Measurements from ENCODE around the gene FIGN.

The FIGN gene

DNA sequence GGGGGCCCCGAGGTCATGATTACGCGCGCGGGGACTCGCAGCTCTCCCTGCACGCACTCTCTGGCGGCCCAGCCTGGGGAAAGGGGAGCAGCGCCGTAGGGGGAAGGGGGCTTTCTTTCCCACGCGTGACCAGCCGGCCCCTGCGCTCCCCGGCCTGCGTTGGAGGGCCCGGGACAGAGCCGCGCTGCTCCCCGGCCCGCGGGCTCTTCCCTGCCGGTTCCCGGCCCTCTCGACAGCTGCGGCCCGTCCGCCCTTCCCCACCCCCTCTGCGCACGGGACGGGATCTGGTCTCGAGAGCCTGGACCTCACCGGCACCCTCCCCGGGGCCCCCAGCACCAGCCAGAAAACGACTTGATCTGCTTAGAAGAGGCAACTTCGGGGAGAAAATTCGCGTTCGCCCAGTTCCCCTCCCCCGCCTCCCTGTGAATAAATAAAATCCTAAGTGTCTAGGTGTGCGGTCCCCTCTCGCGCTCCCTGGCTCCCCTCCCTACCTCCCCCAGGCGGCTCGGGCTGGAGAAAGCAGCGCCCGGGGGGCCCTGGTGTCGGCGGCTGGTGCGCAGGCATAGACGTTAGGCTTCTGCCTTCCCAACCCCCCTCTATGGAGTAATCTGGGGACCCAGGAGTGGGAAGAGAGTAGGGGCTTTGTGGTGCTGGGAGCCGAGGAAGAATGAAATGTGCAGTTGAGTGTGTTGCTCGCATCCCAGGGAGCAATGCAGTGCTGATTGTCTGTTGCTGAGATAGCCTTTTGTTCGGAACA lies 803 bp upstream of the FIGN start:
- DNase-seq (ENCODE audit: low spot score): peak; percentile 93

GRCh38 chr2:163734881-163735684 lies 725 bp downstream of the FIGN start:
- peak; percentile 29 for DNase-seq (ENCODE audit: low spot score)

DNA sequence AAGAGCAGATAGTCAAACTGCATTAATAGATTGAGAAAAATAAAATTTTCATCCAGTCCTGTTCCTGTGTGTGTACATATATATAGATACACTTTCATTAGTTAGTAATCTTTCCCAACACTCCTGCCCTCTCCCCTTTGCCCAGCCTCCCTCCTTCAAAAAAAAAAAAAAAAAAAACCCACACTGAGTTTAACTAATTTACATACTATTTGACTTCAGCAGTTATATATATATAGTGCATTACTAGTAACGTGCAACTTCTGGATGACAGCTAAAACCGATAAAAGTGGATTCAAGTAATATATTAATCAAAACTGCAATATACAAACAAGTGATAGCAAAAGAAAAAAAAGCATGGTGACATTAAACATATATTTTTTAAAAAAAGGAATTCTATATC lies 1.4 kb downstream of the FIGN start:
- DNase-seq (ENCODE audit: low spot score): no peak

DNA sequence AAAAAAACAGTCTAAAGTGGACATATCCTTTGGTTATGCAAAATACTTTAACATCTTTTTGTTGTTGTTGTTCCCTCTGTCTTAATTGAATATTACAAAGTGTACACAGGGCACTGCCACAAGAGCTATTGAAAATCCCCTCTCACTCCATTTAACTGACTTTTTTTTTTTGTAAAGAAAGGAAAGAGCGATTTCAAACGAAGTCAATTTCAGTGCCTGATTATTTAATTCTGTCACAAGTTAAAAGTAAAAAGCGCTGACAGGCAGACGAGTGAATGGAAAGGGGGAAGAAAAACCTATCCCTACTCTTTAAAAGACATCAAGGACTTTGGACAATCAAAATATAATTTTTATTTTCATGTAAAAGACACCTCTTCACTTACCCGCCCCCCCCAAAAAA lies 1.9 kb downstream of the FIGN start:
- DNase-seq (ENCODE audit: low spot score): no peak

- no peak for DNase-seq (ENCODE audit: low spot score)
Measured at GRCh38 chr2:163733301-163733938, 2.4 kb downstream of the FIGN start.

GRCh38 chr2:163732727-163733126 lies 3.1 kb downstream of the FIGN start:
- no peak for DNase-seq (ENCODE audit: low spot score)

DNA sequence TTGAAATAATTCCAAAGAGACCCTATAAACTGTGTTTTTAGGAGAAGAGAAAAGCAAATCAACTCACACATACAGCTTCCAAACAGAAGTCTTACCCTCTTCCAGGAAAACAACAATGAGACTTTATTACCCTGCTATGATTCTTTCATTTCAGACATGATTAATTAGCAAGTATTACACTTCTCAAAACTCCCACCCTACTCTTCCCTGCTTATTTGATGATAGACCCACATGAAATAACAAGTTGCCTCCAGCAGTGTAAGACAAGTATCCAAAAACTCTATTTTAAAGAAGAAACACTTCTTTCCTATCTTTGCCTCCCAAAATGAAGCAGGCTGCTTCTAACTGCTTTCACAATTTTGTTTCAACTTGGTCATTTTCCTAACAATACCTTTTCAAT lies 4.1 kb downstream of the FIGN start:
- no peak for DNase-seq (ENCODE audit: low spot score)

DNA sequence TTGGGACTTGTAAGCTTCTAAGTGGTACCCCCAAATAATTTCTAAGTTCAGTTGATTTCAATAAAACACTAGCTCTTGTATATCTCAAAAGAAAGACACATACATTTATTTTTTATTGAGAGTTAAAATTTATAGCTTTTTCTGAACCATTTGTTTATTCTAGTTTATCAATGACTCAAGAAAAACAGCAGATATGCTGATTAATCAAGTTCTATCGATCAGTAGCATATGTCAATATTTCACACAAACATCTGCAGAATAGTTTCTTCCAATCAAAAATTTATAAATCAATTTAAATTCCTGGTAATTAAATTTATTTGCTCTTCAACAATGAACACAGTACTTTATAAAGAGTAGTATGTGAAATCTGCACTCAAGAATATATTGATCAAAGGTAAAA lies 5.3 kb downstream of the FIGN start:
- DNase-seq (ENCODE audit: low spot score): no peak

GRCh38 chr2:163729636-163730273 lies 6.1 kb downstream of the FIGN start:
- DNase-seq (ENCODE audit: low spot score): no peak

- DNase-seq (ENCODE audit: low spot score): no peak
Measured at GRCh38 chr2:163723881-163724280, 11.9 kb downstream of the FIGN start.

DNA sequence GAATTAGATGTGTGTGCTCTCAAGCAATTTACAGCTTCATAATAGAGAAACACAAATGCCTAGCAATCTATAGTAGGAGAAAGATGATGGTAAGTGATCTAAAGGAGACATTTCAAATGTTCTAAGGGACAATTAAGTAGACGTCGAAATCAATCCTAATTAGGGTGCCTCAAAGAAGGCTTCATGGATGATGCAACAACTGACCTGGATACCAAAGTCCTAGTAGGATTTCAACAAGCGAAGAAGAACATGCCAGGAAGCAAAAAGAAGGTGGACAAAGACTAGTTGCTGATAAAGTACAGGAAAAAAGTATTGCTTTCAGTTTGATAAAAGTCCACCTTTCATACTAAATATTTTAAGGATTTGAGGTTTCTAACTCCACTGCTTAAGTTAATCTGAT lies 12.5 kb downstream of the FIGN start:
- no peak for DNase-seq (ENCODE audit: low spot score)

- DNase-seq (ENCODE audit: low spot score): no peak
Measured at GRCh38 chr2:163719331-163719730, 16.5 kb downstream of the FIGN start.

- DNase-seq (ENCODE audit: low spot score): no peak
Measured at GRCh38 chr2:163717993-163718680, 17.7 kb downstream of the FIGN start.

DNA sequence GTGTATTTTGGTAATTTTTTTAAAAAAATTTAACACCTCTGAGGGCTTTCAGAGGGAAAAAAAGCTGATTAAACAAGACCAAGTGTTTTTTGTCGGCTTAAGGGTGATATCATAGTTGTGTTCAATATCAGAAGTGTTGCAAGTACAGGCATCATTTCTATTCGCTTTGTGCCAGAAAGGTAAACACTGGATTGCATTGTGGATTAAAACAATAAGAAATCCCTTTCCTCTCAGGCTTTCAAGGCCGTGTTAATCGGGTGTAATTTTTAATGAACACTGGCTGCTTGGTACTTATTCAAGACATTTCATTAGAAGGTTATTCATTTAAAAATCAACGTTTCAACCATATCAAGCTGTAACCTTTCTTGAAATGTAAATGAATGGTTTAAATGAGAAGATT lies 18.3 kb downstream of the FIGN start:
- DNase-seq (ENCODE audit: low spot score): no peak

GRCh38 chr2:163716101-163716500 lies 19.7 kb downstream of the FIGN start:
- no peak for DNase-seq (ENCODE audit: low spot score)

GRCh38 chr2:163715668-163716067 lies 20.1 kb downstream of the FIGN start:
- DNase-seq (ENCODE audit: low spot score): no peak

DNA sequence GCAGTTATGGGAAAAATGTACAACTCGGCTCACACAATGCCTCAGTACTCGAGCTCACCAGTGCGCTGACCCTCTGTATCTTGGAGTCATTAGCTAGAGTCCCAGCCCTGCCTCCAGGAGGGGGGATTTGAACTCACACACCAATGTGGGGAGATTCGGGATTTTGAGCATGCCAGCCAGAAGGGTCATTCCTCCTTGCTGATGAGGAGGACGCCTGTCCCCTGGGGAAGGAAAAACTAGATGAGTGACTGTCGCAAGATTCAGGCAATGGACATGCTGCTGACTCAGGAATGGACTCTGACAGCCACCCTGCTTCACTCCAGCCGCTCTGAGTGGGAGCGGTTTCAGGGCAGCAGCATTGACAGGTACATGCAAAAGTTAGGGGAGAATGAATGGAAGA lies 20.6 kb downstream of the FIGN start:
- DNase-seq (ENCODE audit: low spot score): no peak

DNA sequence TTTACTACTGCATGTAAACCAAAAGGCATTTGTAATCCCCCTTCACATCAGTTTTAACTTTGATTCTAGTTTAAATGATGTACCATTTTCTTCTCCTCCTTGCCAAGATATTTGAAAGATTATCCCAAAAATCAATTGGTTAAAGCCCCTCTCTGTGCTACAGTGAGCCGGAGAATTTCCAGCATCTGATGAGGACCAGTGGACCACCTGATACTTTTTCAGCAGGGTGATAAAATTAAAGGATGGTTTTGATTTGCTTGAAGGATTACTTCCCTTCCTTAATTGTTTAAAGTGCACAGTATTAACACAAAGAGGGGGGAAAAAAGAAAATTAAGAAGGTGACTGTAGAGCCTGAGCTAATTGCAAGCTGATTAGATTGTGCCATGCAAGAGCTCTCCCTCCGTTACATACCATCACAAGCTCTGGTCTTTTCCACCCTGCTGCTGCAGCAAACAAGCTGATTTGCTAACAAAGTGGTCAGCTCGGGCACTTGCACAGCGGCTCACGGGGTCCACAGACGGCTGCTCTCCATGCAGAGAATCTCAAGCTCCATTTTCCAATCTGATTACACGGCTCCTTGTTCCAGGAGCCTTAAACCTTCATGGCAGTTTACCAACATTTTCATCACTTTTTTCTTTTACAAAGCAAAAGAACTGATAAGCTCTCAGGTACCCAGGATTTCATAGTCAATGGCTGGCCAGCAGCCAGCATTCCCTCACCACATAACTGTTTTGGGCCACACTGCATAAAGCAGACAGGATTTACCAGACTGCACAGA lies 22.1 kb downstream of the FIGN start:
- DNase-seq (ENCODE audit: low spot score): no peak

DNA sequence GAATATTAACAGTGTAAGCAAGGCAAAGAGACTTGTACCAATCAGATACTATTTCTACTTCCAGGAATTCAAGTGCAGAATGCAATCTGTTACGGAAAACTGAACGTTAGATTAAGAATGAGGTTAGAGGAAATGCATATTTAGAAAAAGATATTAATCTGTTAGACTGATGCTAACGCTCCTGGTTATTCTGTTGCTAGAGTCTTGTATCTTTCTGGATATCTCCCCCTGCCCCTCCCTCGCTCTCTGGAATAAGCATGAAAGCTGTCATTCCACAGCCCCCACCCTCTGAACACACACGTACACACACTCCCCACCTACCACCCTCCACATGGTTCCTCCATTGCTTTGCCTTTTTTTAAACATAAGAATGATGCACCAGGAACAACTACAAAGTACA lies 24.1 kb downstream of the FIGN start:
- DNase-seq (ENCODE audit: low spot score): no peak

- DNase-seq (ENCODE audit: low spot score): no peak
Measured at GRCh38 chr2:163711258-163711657, 24.6 kb downstream of the FIGN start.

GRCh38 chr2:163709270-163709669 lies 26.5 kb downstream of the FIGN start:
- no peak for DNase-seq (ENCODE audit: low spot score)

Data from HuH-7.5 (cell line).